Stimulated activated naive B cell treated with anti-CD40 and anti-IgM and Interleukin-4, amounts not matched to agents 10 μg/mL and 1 μg/mL and 100 μg/mL, for 72 hours (primary cell): Measurements from ENCODE around the gene TM4SF5.

Experiments
- ATAC-seq, 2 donors: fragments of 150-1000 bp; cut with Tn5 transposase; replicated peaks; 2 replicates each; pipeline ENCODE4 v1.10.0; 2021; ENCODE audit warnings: moderate library complexity in 1 of 2
- DNase-seq: peaks from one replicate; pipeline ENCODE4 v3.0.0; 2021
- H3K27ac Mint-ChIP-seq: one replicate; pipeline ENCODE4 v1.8.0; 2022; ENCODE audit warnings: mild to moderate bottlenecking, mixed read lengths
- H3K27me3 Mint-ChIP-seq, 2 donors: one replicate each; pipeline ENCODE4 v1.8.0; 2022; ENCODE audit warnings: mixed read lengths in 2 of 2
- H3K36me3 Mint-ChIP-seq, 2 donors: one replicate each; pipeline ENCODE4 v1.8.0; 2022; ENCODE audit warnings: mixed read lengths in 2 of 2, mild to moderate bottlenecking in 1 of 2
- H3K4me1 Mint-ChIP-seq, 2 donors: one replicate each; pipeline ENCODE4 v1.8.0; 2022; ENCODE audit warnings: mixed read lengths in 2 of 2, mild to moderate bottlenecking in 1 of 2
- H3K4me3 Mint-ChIP-seq, 2 donors: one replicate each; pipeline ENCODE4 v1.8.0; 2022; ENCODE audit warnings: mild to moderate bottlenecking in 2 of 2, mixed read lengths in 2 of 2, moderate library complexity in 1 of 2
- H3K9me3 Mint-ChIP-seq, 2 donors: one replicate each; pipeline ENCODE4 v1.8.0; 2022; ENCODE audit warnings: mixed read lengths in 2 of 2, mild to moderate bottlenecking in 1 of 2

The TM4SF5 gene

GRCh38 chr17:4789701-4789950 is 17.9 kb downstream of the TM4SF5 start:
- no peaks in the 10 kb centered on the region for H3K36me3 Mint-ChIP-seq
- no peak for ATAC-seq
- DNase-seq: no peak

GRCh38 chr17:4789951-4790704 is 18.4 kb downstream of the TM4SF5 start:
- Mint-ChIP-seq H3K9me3 (no peaks in the 10 kb centered on the region), H3K36me3 (no peaks in the 10 kb centered on the region), H3K4me3 (peak overlapping the region; percentile 88 to 96), H3K27ac (peak overlapping the region; percentile 88), H3K4me1 (peaks cover 17 to 45% of the 10 kb centered on the region in 2 donors), H3K27me3 (peaks cover 40 to 57% of the 10 kb centered on the region in 2 donors)
- ATAC-seq: peak; percentile 95 to 96
- peak; percentile 78 for DNase-seq

More at GRCh38 chr17:4789701-4789950, 17.9 kb downstream of the TM4SF5 start:
- Mint-ChIP-seq H3K4me3 (peak overlapping the region; percentile 88 to 96), H3K27ac (peak overlapping the region; percentile 72), H3K27me3 (peaks cover 40 to 57% of the 10 kb centered on the region in 2 donors), H3K4me1 (peaks cover 17 to 46% of the 10 kb centered on the region in 2 donors), H3K9me3 (no peaks in the 10 kb centered on the region)

- Mint-ChIP-seq H3K27ac (peak overlapping the region; percentile 88), H3K4me1 (peaks cover 13 to 42% of the 10 kb centered on the region in 2 donors), H3K9me3 (no peaks in the 10 kb centered on the region), H3K4me3 (peak overlapping the region; percentile 88 to 96), H3K27me3 (peaks cover 35 to 51% of the 10 kb centered on the region in 2 donors), H3K36me3 (no peaks in the 10 kb centered on the region)
- DNase-seq (no peak), ATAC-seq (no peak)
Measured at GRCh38 chr17:4790705-4791088, 19.0 kb downstream of the TM4SF5 start.

- Mint-ChIP-seq H3K27ac (peak overlapping the region; percentile 100), H3K4me3 (peak overlapping the region in 1 of 2 donors; percentile 96), H3K4me1 (peaks cover 9 to 36% of the 10 kb centered on the region in 2 donors), H3K27me3 (peaks cover 6 to 11% of the 10 kb centered on the region in 2 donors), H3K9me3 (no peaks in the 10 kb centered on the region), H3K36me3 (peaks cover 15 to 18% of the 10 kb centered on the region in 2 donors)
- no peak for ATAC-seq
- DNase-seq: no peak
Measured at GRCh38 chr17:4795168-4795567, 23.5 kb downstream of the TM4SF5 start.

- peak in 1 of 2 donors; percentile 41 for ATAC-seq
- no peak for DNase-seq
- Mint-ChIP-seq H3K27ac (peak overlapping the region; percentile 100), H3K36me3 (peaks cover 22 to 29% of the 10 kb centered on the region in 2 donors), H3K4me1 (peaks cover 16 to 38% of the 10 kb centered on the region in 2 donors), H3K27me3 (peaks cover 6 to 11% of the 10 kb centered on the region in 2 donors), H3K9me3 (no peaks in the 10 kb centered on the region), H3K4me3 (peak overlapping the region; percentile 96 to 100)
Measured at GRCh38 chr17:4796552-4796920, 24.9 kb downstream of the TM4SF5 start.

GRCh38 chr17:4800462-4801196 is 28.9 kb downstream of the TM4SF5 start:
- Mint-ChIP-seq H3K27ac (peak overlapping the region; percentile 68), H3K36me3 (peaks cover 22 to 29% of the 10 kb centered on the region in 2 donors), H3K9me3 (no peaks in the 10 kb centered on the region), H3K4me1 (peaks cover 16 to 37% of the 10 kb centered on the region in 2 donors), H3K4me3 (no peak overlapping the region), H3K27me3 (no peaks in the 10 kb centered on the region)
- no peak for DNase-seq
- peak; percentile 53 to 62 for ATAC-seq

GRCh38 chr17:4802228-4802627 is 30.5 kb downstream of the TM4SF5 start, which contains the start of gene C17orf114:
C17orf114 (minus strand) TSS chr17:4802328.
- Mint-ChIP-seq H3K27ac (peak within 1 kb of the TSS; percentile 68), H3K9me3 (no peaks in the 10 kb centered on the region), H3K27me3 (no peaks in the 10 kb centered on the region), H3K4me3 (no peak within 1 kb of the TSS), H3K4me1 (peaks cover 13 to 22% of the 10 kb centered on the region in 2 donors), H3K36me3 (peaks cover 18 to 20% of the 10 kb centered on the region in 2 donors)
- no peak for ATAC-seq
- DNase-seq: no peak

GRCh38 chr17:4806456-4806776 is 34.7 kb downstream of the TM4SF5 start:
- Mint-ChIP-seq H3K4me1 (peaks cover 12 to 29% of the 10 kb centered on the region in 2 donors), H3K36me3 (peaks cover 13 to 19% of the 10 kb centered on the region in 2 donors), H3K27ac (peak overlapping the region; percentile 31), H3K27me3 (no peaks in the 10 kb centered on the region), H3K9me3 (no peaks in the 10 kb centered on the region), H3K4me3 (peak overlapping the region; percentile 63 to 78)
- DNase-seq: no peak
- no peak for ATAC-seq

GRCh38 chr17:4806777-4807604 is 35.3 kb downstream of the TM4SF5 start, which contains the start of gene PLD2:
PLD2 (plus strand) TSS chr17:4807152; CDS start chr17:4807773, 621 bp downstream.
- Mint-ChIP-seq H3K4me1 (peaks cover 12 to 28% of the 10 kb centered on the region in 2 donors), H3K9me3 (no peaks in the 10 kb centered on the region), H3K27me3 (no peaks in the 10 kb centered on the region), H3K27ac (peak within 1 kb of the TSS; percentile 86), H3K36me3 (peaks cover 13 to 21% of the 10 kb centered on the region in 2 donors), H3K4me3 (peak within 1 kb of the TSS; percentile 81 to 83)
- DNase-seq (peak; percentile 80), ATAC-seq (peak; percentile 97 to 98)

- no peaks in the 10 kb centered on the region for H3K9me3 Mint-ChIP-seq
- H3K27ac Mint-ChIP-seq: peak overlapping the region; percentile 86
- H3K4me3 Mint-ChIP-seq: peak overlapping the region; percentile 81 to 83
- H3K4me1 Mint-ChIP-seq: peaks cover 12 to 28% of the 10 kb centered on the region in 2 donors
- no peaks in the 10 kb centered on the region for H3K27me3 Mint-ChIP-seq
- ATAC-seq (no peak), DNase-seq (no peak)
- H3K36me3 Mint-ChIP-seq: peaks cover 13 to 26% of the 10 kb centered on the region in 2 donors
Measured at GRCh38 chr17:4807605-4808377, 36.1 kb downstream of the TM4SF5 start.

- no peak overlapping the region for H3K27ac Mint-ChIP-seq
- peak overlapping the region; percentile 81 to 83 for H3K4me3 Mint-ChIP-seq
- ATAC-seq (no peak), DNase-seq (no peak)
- H3K9me3 Mint-ChIP-seq: no peaks in the 10 kb centered on the region
- H3K36me3 Mint-ChIP-seq: peaks cover 13 to 26% of the 10 kb centered on the region in 2 donors
- no peaks in the 10 kb centered on the region for H3K27me3 Mint-ChIP-seq
- H3K4me1 Mint-ChIP-seq: peaks cover 12 to 28% of the 10 kb centered on the region in 2 donors
Measured at GRCh38 chr17:4808378-4808767, 36.7 kb downstream of the TM4SF5 start.

- Mint-ChIP-seq H3K36me3 (peaks cover 27 to 44% of the 10 kb centered on the region in 2 donors), H3K27ac (no peak overlapping the region), H3K4me1 (peaks cover 12 to 28% of the 10 kb centered on the region in 2 donors), H3K4me3 (no peak overlapping the region), H3K9me3 (no peaks in the 10 kb centered on the region), H3K27me3 (no peaks in the 10 kb centered on the region)
- ATAC-seq (no peak), DNase-seq (no peak)
Measured at GRCh38 chr17:4810696-4811290, 39.1 kb downstream of the TM4SF5 start.

GRCh38 chr17:4811471-4811870 is 39.8 kb downstream of the TM4SF5 start:
- Mint-ChIP-seq H3K4me1 (peaks cover 11 to 28% of the 10 kb centered on the region in 2 donors), H3K27ac (no peak overlapping the region)

More at GRCh38 chr17:4811471-4811870, 39.8 kb downstream of the TM4SF5 start:
- H3K9me3 Mint-ChIP-seq: no peaks in the 10 kb centered on the region
- ATAC-seq (no peak), DNase-seq (no peak)
- peaks cover 34 to 51% of the 10 kb centered on the region in 2 donors for H3K36me3 Mint-ChIP-seq
- no peak overlapping the region for H3K4me3 Mint-ChIP-seq
- H3K27me3 Mint-ChIP-seq: no peaks in the 10 kb centered on the region
